Measurements from ENCODE around the gene CPE. TPM values are rescaled to one million over a fixed set of nuclear protein-coding genes. Genes with fewer than 3 reads are reported as not detected.
"Not testable (repeated sequence)": the region's sequence is repeated elsewhere in the genome, so short reads cannot be mapped to it uniquely, and the experiment has no call there.

CPE gene
- total and polyA plus RNA-seq, 2 experiments from 2014 or later, result 238 TPM

- TF ChIP-seq, protein P1, sequence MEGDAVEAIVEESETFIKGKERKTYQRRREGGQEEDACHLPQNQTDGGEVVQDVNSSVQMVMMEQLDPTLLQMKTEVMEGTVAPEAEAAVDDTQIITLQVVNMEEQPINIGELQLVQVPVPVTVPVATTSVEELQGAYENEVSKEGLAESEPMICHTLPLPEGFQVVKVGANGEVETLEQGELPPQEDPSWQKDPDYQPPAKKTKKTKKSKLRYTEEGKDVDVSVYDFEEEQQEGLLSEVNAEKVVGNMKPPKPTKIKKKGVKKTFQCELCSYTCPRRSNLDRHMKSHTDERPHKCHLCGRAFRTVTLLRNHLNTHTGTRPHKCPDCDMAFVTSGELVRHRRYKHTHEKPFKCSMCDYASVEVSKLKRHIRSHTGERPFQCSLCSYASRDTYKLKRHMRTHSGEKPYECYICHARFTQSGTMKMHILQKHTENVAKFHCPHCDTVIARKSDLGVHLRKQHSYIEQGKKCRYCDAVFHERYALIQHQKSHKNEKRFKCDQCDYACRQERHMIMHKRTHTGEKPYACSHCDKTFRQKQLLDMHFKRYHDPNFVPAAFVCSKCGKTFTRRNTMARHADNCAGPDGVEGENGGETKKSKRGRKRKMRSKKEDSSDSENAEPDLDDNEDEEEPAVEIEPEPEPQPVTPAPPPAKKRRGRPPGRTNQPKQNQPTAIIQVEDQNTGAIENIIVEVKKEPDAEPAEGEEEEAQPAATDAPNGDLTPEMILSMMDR (IDR thresholded peaks at IDR 0.05; ENCODE audit: low read depth, low read length), result no peak
- Histone ChIP-seq H3K27me3 (no peaks in the 10 kb centered on the region), H3K9me3 (ENCODE audit: low read depth) (no peaks in the 10 kb centered on the region), H3K4me1 (ENCODE audit: low read depth) (no peaks in the 10 kb centered on the region), H3K27ac (no peak overlapping the region), H3K36me3 (no peaks in the 10 kb centered on the region), H3K4me3 (no peak overlapping the region)
- no peak for DNase-seq (ENCODE audit: low read depth in 1 of 2, low spot score in 1 of 2)
These were observed 72.1 kb downstream of the CPE start for GRCh38 chr4:165450871-165451270.

DNA sequence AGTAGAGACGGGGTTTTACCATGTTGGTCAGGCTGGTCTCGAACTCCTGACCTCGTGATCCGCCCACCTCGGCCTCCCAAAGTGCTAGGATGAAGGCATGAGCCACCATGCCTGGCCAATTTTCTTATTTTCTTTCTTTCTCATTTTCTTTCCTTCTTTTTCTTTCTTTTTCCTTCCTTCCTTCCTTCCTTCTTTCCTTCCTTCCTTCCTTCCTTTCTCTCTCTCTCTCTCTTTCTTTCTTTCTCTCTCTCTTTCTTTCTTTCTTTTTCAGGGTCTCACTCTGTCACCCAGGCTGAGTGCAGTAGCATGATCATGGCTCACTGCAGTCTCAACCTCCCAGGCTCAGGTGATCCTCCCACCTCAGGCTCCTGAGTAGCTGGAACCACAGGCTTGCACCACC is 74.3 kb downstream of the CPE start:
- not testable (repeated sequence) for H3K9me3 ChIP-seq (ENCODE audit: low read depth); DNase-seq (ENCODE audit: low read depth in 1 of 2, low spot score in 1 of 2); H3K36me3 ChIP-seq; H3K4me3 ChIP-seq; H3K4me1 ChIP-seq (ENCODE audit: low read depth); H3K27me3 ChIP-seq; H3K27ac ChIP-seq

DNA sequence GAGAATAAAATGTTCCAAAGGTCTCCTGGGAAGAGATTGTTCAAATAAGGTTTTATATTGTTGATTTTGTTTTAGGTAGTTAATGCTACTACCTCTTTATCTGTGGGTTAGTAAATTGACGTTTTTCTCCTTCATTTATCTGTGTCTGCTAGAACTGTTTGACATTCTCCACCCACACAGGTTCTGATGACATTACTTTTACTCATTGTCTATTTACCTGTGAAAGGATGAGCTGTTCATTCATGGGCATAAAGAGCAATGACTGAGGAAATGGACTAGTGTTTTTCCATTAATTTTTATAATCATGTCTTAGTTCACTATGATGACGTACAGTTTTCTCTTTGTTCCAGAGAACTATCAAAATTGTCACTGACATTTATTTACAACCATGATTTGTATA is 75.6 kb downstream of the CPE start:
- TF ChIP-seq, protein P1 (IDR thresholded peaks at IDR 0.05; ENCODE audit: low read depth, low read length), result no peak
- Histone ChIP-seq H3K9me3 (ENCODE audit: low read depth) (no peaks in the 10 kb centered on the region), H3K36me3 (no peaks in the 10 kb centered on the region), H3K27ac (no peak overlapping the region), H3K4me1 (ENCODE audit: low read depth) (no peaks in the 10 kb centered on the region), H3K27me3 (no peaks in the 10 kb centered on the region), H3K4me3 (no peak overlapping the region)
- DNase-seq (ENCODE audit: low read depth in 1 of 2, low spot score in 1 of 2), result no peak

- TF ChIP-seq, protein P1 (IDR thresholded peaks at IDR 0.05; ENCODE audit: low read depth, low read length), result no peak
- Histone ChIP-seq H3K27ac (no peak overlapping the region), H3K36me3 (no peaks in the 10 kb centered on the region)
These were observed 79.0 kb downstream of the CPE start for GRCh38 chr4:165457793-165458192.

DNA sequence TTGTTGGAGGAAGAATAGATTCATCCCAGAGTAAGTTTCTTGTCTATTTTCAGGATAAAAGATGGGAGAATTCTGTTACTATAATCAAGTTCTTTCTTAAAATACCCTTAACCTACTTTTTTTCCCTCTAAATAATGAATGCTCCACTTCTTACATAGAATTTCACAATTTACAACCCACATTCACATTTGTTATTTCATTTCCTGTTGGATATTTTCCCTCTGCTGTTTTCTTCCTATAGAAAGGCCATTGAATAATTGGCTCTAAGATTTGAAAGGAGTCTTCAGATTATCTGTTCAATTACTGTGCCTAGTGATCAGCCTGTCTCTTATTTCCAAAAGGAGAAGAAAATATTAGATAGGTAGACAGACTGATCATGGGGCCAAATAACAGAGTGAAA is 79.7 kb downstream of the CPE start:
- H3K27ac ChIP-seq, result no peak overlapping the region
- H3K36me3 ChIP-seq, result no peaks in the 10 kb centered on the region
- TF ChIP-seq, protein P1 (IDR thresholded peaks at IDR 0.05; ENCODE audit: low read depth, low read length), result no peak
- H3K9me3 ChIP-seq (ENCODE audit: low read depth), result no peaks in the 10 kb centered on the region
- DNase-seq (ENCODE audit: low read depth in 1 of 2, low spot score in 1 of 2), result peak in 1 of 2 donors; percentile 51
- no peaks in the 10 kb centered on the region for H3K27me3 ChIP-seq
- H3K4me1 ChIP-seq (ENCODE audit: low read depth), result no peaks in the 10 kb centered on the region
- no peak overlapping the region for H3K4me3 ChIP-seq

More at GRCh38 chr4:165457793-165458192, 79.0 kb downstream of the CPE start:
- Histone ChIP-seq H3K9me3 (ENCODE audit: low read depth) (no peaks in the 10 kb centered on the region), H3K4me3 (no peak overlapping the region), H3K4me1 (ENCODE audit: low read depth) (no peaks in the 10 kb centered on the region), H3K27me3 (no peaks in the 10 kb centered on the region)
- DNase-seq (ENCODE audit: low read depth in 1 of 2, low spot score in 1 of 2), result no peak

- H3K36me3 ChIP-seq, result no peaks in the 10 kb centered on the region
- no peaks in the 10 kb centered on the region for H3K27me3 ChIP-seq
- H3K4me3 ChIP-seq, result no peak overlapping the region
- no peaks in the 10 kb centered on the region for H3K4me1 ChIP-seq (ENCODE audit: low read depth)
- H3K27ac ChIP-seq, result no peak overlapping the region
- DNase-seq (ENCODE audit: low read depth in 1 of 2, low spot score in 1 of 2), result peak in 1 of 2 donors; percentile 89
- TF ChIP-seq, protein P1 (IDR thresholded peaks at IDR 0.05; ENCODE audit: low read depth, low read length), result no peak
- no peaks in the 10 kb centered on the region for H3K9me3 ChIP-seq (ENCODE audit: low read depth)
These were observed 82.5 kb downstream of the CPE start for GRCh38 chr4:165461159-165461821.
